NT2/D1 (cell line): ENCODE results near the gene SORCS1.

Experiments
- YY1 ChIP-seq: IDR thresholded peaks from 2 replicates; pipeline ENCODE4 v1.6.1; 2011; ENCODE audit not compliant: insufficient read length, insufficient read depth
- ZNF274 ChIP-seq: IDR thresholded peaks from 2 replicates; pipeline ENCODE4 v1.6.1; 2011; ENCODE audit warnings: mild to moderate bottlenecking, low read depth, low read length

DNA sequence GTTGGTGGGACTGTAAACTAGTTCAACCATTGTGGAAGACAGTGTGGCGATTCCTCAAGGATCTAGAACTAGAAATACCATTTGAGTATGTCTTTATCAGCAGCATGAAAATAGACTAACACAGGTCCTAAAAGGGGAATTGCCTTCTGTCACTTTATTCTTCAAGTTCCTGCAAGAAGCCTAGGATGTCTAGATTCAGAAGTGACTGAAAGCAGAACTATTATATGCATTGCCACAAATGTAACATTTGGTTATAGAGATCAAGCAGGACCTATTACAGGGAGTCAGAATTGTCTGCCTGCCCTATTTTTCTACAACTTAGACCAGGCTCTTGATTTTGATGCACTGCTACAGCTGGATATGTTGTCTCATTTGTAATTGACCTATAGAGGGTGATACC lies 364.7 kb downstream of the SORCS1 start:
- no peak for TF ChIP-seq ZNF274
- no peak for TF ChIP-seq YY1
